Measurements from ENCODE around the gene ATP11C.
"Not testable (repeated sequence)": the region's sequence is repeated elsewhere in the genome, so short reads cannot be mapped to it uniquely, and the experiment has no call there.

The ATP11C gene

GRCh38 chrX:139862208-139862607, 70.6 kb downstream of the ATP11C start:
- no peaks in the 10 kb centered on the region for H3K36me3 ChIP-seq (ENCODE audit: insufficient read depth)
- H3K9ac ChIP-seq, result no peak overlapping the region
- peaks cover 7% of the 10 kb centered on the region for H3K4me1 ChIP-seq (ENCODE audit: low read depth, poor library complexity, severe bottlenecking)
- no peak overlapping the region for H3K27ac ChIP-seq
- peak; percentile 32; the same call in 1 of the 2 replicates for TF ChIP-seq CTCF (conservative IDR thresholded peaks at IDR 0.05; ENCODE audit: low read depth, low read length)
- H4K20me1 ChIP-seq (ENCODE audit: insufficient read depth), result no peaks in the 10 kb centered on the region
- no peaks in the 10 kb centered on the region for H3K27me3 ChIP-seq (ENCODE audit: insufficient read depth, low read depth)
- H3K4me3 ChIP-seq (IDR thresholded peaks at IDR 0.05; ENCODE audit: insufficient read depth, low read depth, low read length), result no peak overlapping the region
- no peaks in the 10 kb centered on the region for H3K79me2 ChIP-seq (ENCODE audit: insufficient read depth, low read depth)
- H3K4me2 ChIP-seq, result no peak overlapping the region
- H2AFZ ChIP-seq (ENCODE audit: low read depth), result no peak overlapping the region

GRCh38 chrX:139856826-139857225, 76.0 kb downstream of the ATP11C start:
- H3K4me1 ChIP-seq (ENCODE audit: low read depth, poor library complexity, severe bottlenecking); H3K9ac ChIP-seq; H3K27me3 ChIP-seq (ENCODE audit: insufficient read depth, low read depth); H4K20me1 ChIP-seq (ENCODE audit: insufficient read depth); H3K4me3 ChIP-seq (IDR thresholded peaks at IDR 0.05; ENCODE audit: insufficient read depth, low read depth, low read length); H3K36me3 ChIP-seq (ENCODE audit: insufficient read depth); H3K79me2 ChIP-seq (ENCODE audit: insufficient read depth, low read depth); H3K4me2 ChIP-seq; H3K27ac ChIP-seq; H2AFZ ChIP-seq (ENCODE audit: low read depth): not testable (repeated sequence)

- Histone ChIP-seq H3K9ac (no peak overlapping the region), H3K27me3 (ENCODE audit: insufficient read depth, low read depth) (no peaks in the 10 kb centered on the region), H3K36me3 (ENCODE audit: insufficient read depth) (no peaks in the 10 kb centered on the region), H4K20me1 (ENCODE audit: insufficient read depth) (no peaks in the 10 kb centered on the region), H2AFZ (ENCODE audit: low read depth) (no peak overlapping the region), H3K4me1 (ENCODE audit: low read depth, poor library complexity, severe bottlenecking) (no peaks in the 10 kb centered on the region), H3K4me2 (no peak overlapping the region), H3K79me2 (ENCODE audit: insufficient read depth, low read depth) (no peaks in the 10 kb centered on the region), H3K27ac (no peak overlapping the region), H3K4me3 (IDR thresholded peaks at IDR 0.05; ENCODE audit: insufficient read depth, low read depth, low read length) (no peak overlapping the region)
- no peak for TF ChIP-seq CTCF (conservative IDR thresholded peaks at IDR 0.05; ENCODE audit: low read depth, low read length)
Observed at GRCh38 chrX:139851730-139852129, 81.1 kb downstream of the ATP11C start.

GRCh38 chrX:139850968-139851367, 81.9 kb downstream of the ATP11C start:
- Histone ChIP-seq H3K27ac (no peak overlapping the region), H3K79me2 (ENCODE audit: insufficient read depth, low read depth) (no peaks in the 10 kb centered on the region), H3K27me3 (ENCODE audit: insufficient read depth, low read depth) (no peaks in the 10 kb centered on the region), H3K4me1 (ENCODE audit: low read depth, poor library complexity, severe bottlenecking) (no peaks in the 10 kb centered on the region), H2AFZ (ENCODE audit: low read depth) (no peak overlapping the region), H3K4me3 (IDR thresholded peaks at IDR 0.05; ENCODE audit: insufficient read depth, low read depth, low read length) (no peak overlapping the region), H3K9ac (no peak overlapping the region), H3K4me2 (no peak overlapping the region), H3K36me3 (ENCODE audit: insufficient read depth) (no peaks in the 10 kb centered on the region), H4K20me1 (ENCODE audit: insufficient read depth) (no peaks in the 10 kb centered on the region)
- no peak for TF ChIP-seq CTCF (conservative IDR thresholded peaks at IDR 0.05; ENCODE audit: low read depth, low read length)

- Histone ChIP-seq H3K27ac (no peak overlapping the region), H3K79me2 (ENCODE audit: insufficient read depth, low read depth) (no peaks in the 10 kb centered on the region), H3K27me3 (ENCODE audit: insufficient read depth, low read depth) (no peaks in the 10 kb centered on the region), H2AFZ (ENCODE audit: low read depth) (no peak overlapping the region), H3K9ac (no peak overlapping the region), H3K4me2 (no peak overlapping the region), H3K36me3 (ENCODE audit: insufficient read depth) (no peaks in the 10 kb centered on the region), H3K4me1 (ENCODE audit: low read depth, poor library complexity, severe bottlenecking) (no peaks in the 10 kb centered on the region), H4K20me1 (ENCODE audit: insufficient read depth) (no peaks in the 10 kb centered on the region), H3K4me3 (IDR thresholded peaks at IDR 0.05; ENCODE audit: insufficient read depth, low read depth, low read length) (no peak overlapping the region)
- no peak for TF ChIP-seq CTCF (conservative IDR thresholded peaks at IDR 0.05; ENCODE audit: low read depth, low read length)
Observed at GRCh38 chrX:139844884-139845283, 88.0 kb downstream of the ATP11C start.
